ENCODE data around the gene FOXK2. TPM values are rescaled to one million over a fixed set of nuclear protein-coding genes. Genes with fewer than 3 reads are reported as not detected.
A peak's percentile ranks its signal among the peaks of the same experiment; 100 is the strongest.

Gene FOXK2
- total RNA-seq (10 to 100 TPM; 40.4 to 59.8 TPM), polyA plus RNA-seq (10 to 100 TPM; 23.4 to 26.4 TPM)
- long read RNA-seq, donor 1, full-length matches to known transcripts: 16 of 39 reads
- long read RNA-seq, donor 1, partial matches to known transcripts: 23 of 39 reads
- long read RNA-seq, donor 1, other reads (novel, unspliced or antisense): 0 of 39 reads
- long read RNA-seq, donor 2, full-length matches to known transcripts: 8 of 13 reads
- long read RNA-seq, donor 2, partial matches to known transcripts: 5 of 13 reads
- long read RNA-seq, donor 2, other reads (novel, unspliced or antisense): 0 of 13 reads
- long read RNA-seq, donor 3, full-length matches to known transcripts: 9 of 30 reads
- long read RNA-seq, donor 3, partial matches to known transcripts: 12 of 30 reads
- long read RNA-seq, donor 3, other reads (novel, unspliced or antisense): 9 of 30 reads
- long read RNA-seq, donor 4, full-length matches to known transcripts: 13 of 13 reads
- long read RNA-seq, donor 4, partial matches to known transcripts: 0 of 13 reads
- long read RNA-seq, donor 4, other reads (novel, unspliced or antisense): 0 of 13 reads
- long read RNA-seq, donor 5, full-length matches to known transcripts: 30 of 121 reads
- long read RNA-seq, donor 5, partial matches to known transcripts: 56 of 121 reads
- long read RNA-seq, donor 5, other reads (novel, unspliced or antisense): 35 of 121 reads

DNA sequence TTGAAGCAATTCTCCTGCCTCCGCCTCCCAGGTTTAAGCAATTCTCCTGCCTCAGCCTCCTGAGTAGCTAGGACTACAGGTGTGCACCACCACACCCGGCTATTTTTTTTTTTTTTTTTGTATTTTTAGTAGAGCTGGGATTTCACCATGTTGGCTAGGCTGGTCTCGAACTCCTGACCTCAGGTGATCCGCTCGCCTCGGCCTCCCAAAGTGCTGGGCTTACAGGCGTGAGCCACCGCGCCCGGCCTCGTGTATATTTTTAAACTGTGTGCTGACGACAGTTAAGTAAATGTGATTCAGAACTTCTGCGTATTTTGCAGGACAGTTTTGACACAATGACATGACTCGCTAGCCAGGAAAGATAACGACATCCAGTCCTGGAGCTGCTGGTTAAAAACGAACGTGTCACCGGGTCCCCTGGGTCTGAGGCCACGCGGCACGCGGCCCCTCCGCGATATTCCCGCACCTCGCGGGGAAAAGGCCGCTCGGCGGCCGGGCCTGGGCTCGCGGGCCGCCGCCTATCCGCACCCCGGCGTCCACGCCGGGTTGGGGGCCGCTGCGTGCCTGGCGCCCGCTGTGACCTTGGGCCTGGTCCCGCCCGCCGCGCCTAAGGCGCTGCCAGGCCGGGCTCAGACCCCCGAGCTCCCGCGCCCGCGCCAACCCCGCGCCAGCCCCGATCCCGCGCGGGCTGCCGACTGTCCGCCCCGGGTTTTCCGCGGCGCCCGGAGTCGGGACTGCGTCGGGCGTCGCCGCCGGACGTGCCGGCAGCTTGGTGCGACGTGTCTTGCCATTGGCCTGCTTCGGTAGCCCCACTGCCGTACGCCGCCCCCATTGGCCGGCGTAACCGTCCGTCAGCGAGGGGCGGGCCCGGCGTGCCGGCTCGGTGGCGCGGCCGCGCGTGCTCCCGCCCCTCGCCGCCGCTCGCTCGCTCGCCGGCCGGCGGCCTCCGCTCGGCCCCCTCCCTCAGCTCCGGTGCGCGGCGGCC lies at the start of gene FOXK2:
Gene FOXK2 (plus strand): TSS at position 907 of the 985 bp plus-strand sequence. CDS start 157 bp downstream, outside the sequence.
- peak within 1 kb of the TSS; percentile 90 for H3K4me3 ChIP-seq
- peaks cover 0 to 2% (median 0%) of the 10 kb centered on the region in 4 donors for H3K36me3 ChIP-seq (ENCODE audit: control insufficient read depth in 4 of 4, insufficient read depth in 4 of 4, low read length in 4 of 4)
- TF ChIP-seq, protein P1, sequence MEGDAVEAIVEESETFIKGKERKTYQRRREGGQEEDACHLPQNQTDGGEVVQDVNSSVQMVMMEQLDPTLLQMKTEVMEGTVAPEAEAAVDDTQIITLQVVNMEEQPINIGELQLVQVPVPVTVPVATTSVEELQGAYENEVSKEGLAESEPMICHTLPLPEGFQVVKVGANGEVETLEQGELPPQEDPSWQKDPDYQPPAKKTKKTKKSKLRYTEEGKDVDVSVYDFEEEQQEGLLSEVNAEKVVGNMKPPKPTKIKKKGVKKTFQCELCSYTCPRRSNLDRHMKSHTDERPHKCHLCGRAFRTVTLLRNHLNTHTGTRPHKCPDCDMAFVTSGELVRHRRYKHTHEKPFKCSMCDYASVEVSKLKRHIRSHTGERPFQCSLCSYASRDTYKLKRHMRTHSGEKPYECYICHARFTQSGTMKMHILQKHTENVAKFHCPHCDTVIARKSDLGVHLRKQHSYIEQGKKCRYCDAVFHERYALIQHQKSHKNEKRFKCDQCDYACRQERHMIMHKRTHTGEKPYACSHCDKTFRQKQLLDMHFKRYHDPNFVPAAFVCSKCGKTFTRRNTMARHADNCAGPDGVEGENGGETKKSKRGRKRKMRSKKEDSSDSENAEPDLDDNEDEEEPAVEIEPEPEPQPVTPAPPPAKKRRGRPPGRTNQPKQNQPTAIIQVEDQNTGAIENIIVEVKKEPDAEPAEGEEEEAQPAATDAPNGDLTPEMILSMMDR (IDR thresholded peaks at IDR 0.05; ENCODE audit: control extremely low read depth, extremely low read depth): no peak
- no peaks in the 10 kb centered on the region for H3K9me3 ChIP-seq (ENCODE audit: control insufficient read depth in 4 of 4, insufficient read depth in 3 of 4, low read length in 3 of 4)
- DNase-seq (peak; percentile 93 to 98 (median 95)), ATAC-seq (ENCODE audit: insufficient read depth, low FRiP score) (peak; percentile 98)
- WGBS, 2 donors: 2 to 3% methylated on average over 86 to 114 of the region's 114 CpGs
- no peaks in the 10 kb centered on the region for H3K27me3 ChIP-seq (ENCODE audit: control insufficient read depth in 3 of 3, insufficient read depth in 3 of 3, low read length in 2 of 3)
- H3K9ac ChIP-seq (ENCODE audit: insufficient read depth in 1 of 2, low read length in 2 of 2): peak within 1 kb of the TSS; percentile 28 to 77
- peaks cover 0 to 10% (median 0%) of the 10 kb centered on the region in 5 donors for H3K4me1 ChIP-seq (ENCODE audit: control insufficient read depth in 5 of 5, insufficient read depth in 5 of 5, low read length in 5 of 5)
- H3K27ac ChIP-seq (ENCODE audit: low read depth in 1 of 2, low read length in 1 of 2): peak within 1 kb of the TSS; percentile 95 to 100

DNA sequence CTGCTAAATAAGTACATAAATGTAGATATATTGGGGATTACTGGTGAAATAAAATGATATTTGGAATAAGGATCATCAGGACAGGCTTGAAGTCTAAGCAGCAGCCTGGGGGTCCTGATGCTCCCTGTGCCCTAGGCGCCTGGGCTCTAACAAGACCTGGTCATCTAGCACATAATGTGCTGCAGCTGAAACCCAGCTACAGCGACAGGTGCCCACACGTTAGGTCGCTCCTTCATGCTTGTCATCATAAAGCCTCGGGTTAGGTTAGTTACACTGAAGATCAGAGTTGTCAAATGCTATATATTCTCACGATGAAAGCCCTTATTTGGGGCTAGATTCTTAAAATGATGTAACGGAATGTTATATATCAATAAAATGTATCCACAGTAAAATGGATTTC lies 49.5 kb upstream of the FOXK2 start:
- peaks cover 19 to 28% (median 21%) of the 10 kb centered on the region in 4 donors for H3K36me3 ChIP-seq (ENCODE audit: control insufficient read depth in 4 of 4, insufficient read depth in 4 of 4, low read length in 4 of 4)
- DNase-seq (no peak), ATAC-seq (ENCODE audit: insufficient read depth, low FRiP score) (no peak)
- no peaks in the 10 kb centered on the region for H3K9me3 ChIP-seq (ENCODE audit: control insufficient read depth in 4 of 4, insufficient read depth in 3 of 4, low read length in 3 of 4)
- H3K4me1 ChIP-seq (ENCODE audit: control insufficient read depth in 5 of 5, insufficient read depth in 5 of 5, low read length in 5 of 5): no peaks in the 10 kb centered on the region
- no peaks in the 10 kb centered on the region for H3K27me3 ChIP-seq (ENCODE audit: control insufficient read depth in 3 of 3, insufficient read depth in 3 of 3, low read length in 2 of 3)
- H3K9ac ChIP-seq (ENCODE audit: insufficient read depth in 1 of 2, low read length in 2 of 2): no peak overlapping the region
- no peak overlapping the region for H3K4me3 ChIP-seq
- WGBS, 2 donors: 97 to 99% methylated on average over 7 of the region's 7 CpGs
- no peak overlapping the region for H3K27ac ChIP-seq (ENCODE audit: low read depth in 1 of 2, low read length in 1 of 2)
- TF ChIP-seq, protein P1 (IDR thresholded peaks at IDR 0.05; ENCODE audit: control extremely low read depth, extremely low read depth): no peak

DNA sequence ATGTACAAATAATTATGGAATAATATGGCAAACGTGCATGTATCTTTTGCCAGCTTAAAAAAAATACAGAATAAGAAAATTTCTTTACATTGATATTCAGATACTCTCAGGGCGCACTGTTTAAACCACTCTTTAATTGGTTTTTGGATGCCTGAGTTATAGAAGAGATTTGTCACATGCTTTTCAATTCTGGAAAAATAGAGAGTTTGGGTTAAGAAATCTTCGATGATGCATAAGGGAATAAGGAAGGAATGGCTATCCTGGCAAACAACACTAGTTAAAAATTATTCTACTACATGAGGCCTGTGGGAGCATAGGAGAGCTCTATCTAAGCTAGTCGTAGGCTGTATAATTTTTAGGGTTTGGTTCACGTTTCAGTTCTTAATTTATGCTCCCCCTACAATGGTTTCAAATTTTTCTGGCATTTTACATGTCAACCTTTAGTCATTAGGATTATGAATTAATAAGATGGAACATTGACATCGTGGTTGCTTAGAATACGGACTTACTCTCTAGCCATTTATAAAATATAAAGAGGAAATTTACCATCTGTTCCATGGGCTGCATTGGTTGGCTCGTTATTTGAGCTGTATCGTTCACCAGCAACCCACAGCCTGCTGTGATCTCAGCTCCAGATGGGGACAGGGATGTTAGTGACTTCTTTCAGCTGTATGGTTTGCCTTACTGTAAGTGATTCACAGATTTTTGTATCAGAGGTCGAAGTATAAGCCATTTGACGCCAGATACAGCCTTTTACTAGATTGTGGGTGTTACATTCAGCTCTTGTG lies 45.1 kb upstream of the FOXK2 start:
- Histone ChIP-seq H3K4me1 (ENCODE audit: control insufficient read depth in 5 of 5, insufficient read depth in 5 of 5, low read length in 5 of 5) (no peaks in the 10 kb centered on the region), H3K27me3 (ENCODE audit: control insufficient read depth in 3 of 3, insufficient read depth in 3 of 3, low read length in 2 of 3) (no peaks in the 10 kb centered on the region), H3K4me3 (no peak overlapping the region), H3K27ac (ENCODE audit: low read depth in 1 of 2, low read length in 1 of 2) (no peak overlapping the region), H3K36me3 (ENCODE audit: control insufficient read depth in 4 of 4, insufficient read depth in 4 of 4, low read length in 4 of 4) (peaks cover 20 to 33% (median 24%) of the 10 kb centered on the region in 4 donors), H3K9me3 (ENCODE audit: control insufficient read depth in 4 of 4, insufficient read depth in 3 of 4, low read length in 3 of 4) (no peaks in the 10 kb centered on the region), H3K9ac (ENCODE audit: insufficient read depth in 1 of 2, low read length in 2 of 2) (no peak overlapping the region)
- WGBS, 2 donors: 90 to 93% methylated on average over 11 of the region's 11 CpGs
- ATAC-seq (ENCODE audit: insufficient read depth, low FRiP score) (no peak), DNase-seq (no peak)
- TF ChIP-seq, protein P1 (IDR thresholded peaks at IDR 0.05; ENCODE audit: control extremely low read depth, extremely low read depth): no peak

All from lung (tissue), 16 donors.